ENCODE data around the gene DNAJC5. TPM values are rescaled to one million over a fixed set of nuclear protein-coding genes. Genes with fewer than 3 reads are reported as not detected.

Gene DNAJC5
- total RNA-seq, 1 experiment from 2014 or later = 59.5 TPM

- in situ Hi-C loops (cut with HindIII; ENCODE audit: low pct_unique_long_range_greater_than_20kb, low sequenced_read_pairs) = no loop called here
- BruUV-seq (replicated peaks) = no TSS peak
- TF ChIP-seq SIN3A (IDR thresholded peaks at IDR 0.05; ENCODE audit: borderline replicate concordance, insufficient read depth, low read depth, low read length) (no peak), TCF7L2 (IDR thresholded peaks at IDR 0.05; ENCODE audit: low read depth, low read length) (no peak), CTCF (IDR thresholded peaks at IDR 0.05) (no peak)
- Histone ChIP-seq H3K4me3 (ENCODE audit: low read depth in 2 of 2, low read length in 2 of 2) (no peak overlapping the region), H3K27me3 (ENCODE audit: control insufficient read depth, insufficient read depth, low read length) (no peaks in the 10 kb centered on the region), H3K9me3 (ENCODE audit: control insufficient read depth, insufficient read depth, low read depth, low read length) (no peaks in the 10 kb centered on the region), H3K27ac (ENCODE audit: low read length) (peak overlapping the region; percentile 63), H3K36me3 (ENCODE audit: control insufficient read depth, insufficient read depth, low read length) (no peaks in the 10 kb centered on the region), H3K4me1 (ENCODE audit: control insufficient read depth, insufficient read depth, low read length) (peaks cover 39% of the 10 kb centered on the region)
- intact Hi-C loops (cut with micrococcal nuclease; ENCODE audit: unreplicated experiment) = no loop called here
- no peak for DNase-seq (ENCODE audit: low read depth, low spot score)
- no peak for ATAC-seq
- ChIA-PET POLR2A (interaction anchor here (0.6 kb wide), 1 partner anchor 140 kb away, joined by 8 read pairs; no protein-coding TSS in a partner anchor), CTCF (interaction anchor here (0.6 kb wide), 1 partner anchor 100 kb away, joined by 3 read pairs; no protein-coding TSS in a partner anchor)
Measured at GRCh38 chr20:63859166-63859699, 35.7 kb upstream of the DNAJC5 start.

GRCh38 chr20:63860325-63861051, 34.4 kb upstream of the DNAJC5 start:
- CTCF ChIA-PET = interaction anchor here (0.5 kb wide), 1 partner anchor 11 kb away, joined by 5 read pairs; no protein-coding TSS in a partner anchor

More at GRCh38 chr20:63860325-63861051, 34.4 kb upstream of the DNAJC5 start:
- intact Hi-C loops (cut with micrococcal nuclease; ENCODE audit: unreplicated experiment) = no loop called here
- H3K27ac ChIP-seq (ENCODE audit: low read length) = no peak overlapping the region
- no TSS peak for BruUV-seq (replicated peaks)
- POLR2A ChIA-PET = no interaction called here
- H3K9me3 ChIP-seq (ENCODE audit: control insufficient read depth, insufficient read depth, low read depth, low read length) = no peaks in the 10 kb centered on the region
- peaks cover 30% of the 10 kb centered on the region for H3K4me1 ChIP-seq (ENCODE audit: control insufficient read depth, insufficient read depth, low read length)
- in situ Hi-C loops (cut with HindIII; ENCODE audit: low pct_unique_long_range_greater_than_20kb, low sequenced_read_pairs) = no loop called here
- TF ChIP-seq POLR2AphosphoS5 (IDR thresholded peaks at IDR 0.05; ENCODE audit: low read depth, low read length) (no peak), CTCF (IDR thresholded peaks at IDR 0.05) (no peak), SIN3A (IDR thresholded peaks at IDR 0.05; ENCODE audit: borderline replicate concordance, insufficient read depth, low read depth, low read length) (no peak), TCF7L2 (IDR thresholded peaks at IDR 0.05; ENCODE audit: low read depth, low read length) (no peak), REST (IDR thresholded peaks at IDR 0.05; ENCODE audit: insufficient read depth in 1 of 2, low read depth in 2 of 2, low read length in 1 of 2) (no peak)
- ATAC-seq = no peak
- no peak for DNase-seq (ENCODE audit: low read depth, low spot score)
- no peak overlapping the region for H3K4me3 ChIP-seq (ENCODE audit: low read depth in 2 of 2, low read length in 2 of 2)
- peaks cover 2% of the 10 kb centered on the region; the same call in 1 of the 2 replicates for H3K36me3 ChIP-seq (ENCODE audit: control insufficient read depth, insufficient read depth, low read length)
- no peaks in the 10 kb centered on the region for H3K27me3 ChIP-seq (ENCODE audit: control insufficient read depth, insufficient read depth, low read length)

Measured in Panc1 (cell line).